ENCODE results near the gene NAPG. TPM values are rescaled to one million over a fixed set of nuclear protein-coding genes. Genes with fewer than 3 reads are reported as not detected.

NAPG gene
- 10 to 100 TPM; 41.0 to 42.6 TPM for total RNA-seq
- long read RNA-seq, partial matches to known transcripts = 2 of 13 reads
- long read RNA-seq, other reads (novel, unspliced or antisense) = 8 of 13 reads

- peak; percentile 90 for DNase-seq
- ATAC-seq = peak; percentile 95
- intact Hi-C loops (cut with DNase I, micrococcal nuclease) = no loop called here
These were observed at the start of gene NAPG for GRCh38 chr18:10525697-10526560. TSS of gene NAPG (plus strand) at chr18:10526027. CDS start at chr18:10526103, 76 bp downstream.

GRCh38 chr18:10476338-10476791 lies 49.5 kb upstream of the NAPG start:
- ATAC-seq (no peak), DNase-seq (no peak)
- intact Hi-C loops (cut with DNase I, micrococcal nuclease) = no loop called here

DNA sequence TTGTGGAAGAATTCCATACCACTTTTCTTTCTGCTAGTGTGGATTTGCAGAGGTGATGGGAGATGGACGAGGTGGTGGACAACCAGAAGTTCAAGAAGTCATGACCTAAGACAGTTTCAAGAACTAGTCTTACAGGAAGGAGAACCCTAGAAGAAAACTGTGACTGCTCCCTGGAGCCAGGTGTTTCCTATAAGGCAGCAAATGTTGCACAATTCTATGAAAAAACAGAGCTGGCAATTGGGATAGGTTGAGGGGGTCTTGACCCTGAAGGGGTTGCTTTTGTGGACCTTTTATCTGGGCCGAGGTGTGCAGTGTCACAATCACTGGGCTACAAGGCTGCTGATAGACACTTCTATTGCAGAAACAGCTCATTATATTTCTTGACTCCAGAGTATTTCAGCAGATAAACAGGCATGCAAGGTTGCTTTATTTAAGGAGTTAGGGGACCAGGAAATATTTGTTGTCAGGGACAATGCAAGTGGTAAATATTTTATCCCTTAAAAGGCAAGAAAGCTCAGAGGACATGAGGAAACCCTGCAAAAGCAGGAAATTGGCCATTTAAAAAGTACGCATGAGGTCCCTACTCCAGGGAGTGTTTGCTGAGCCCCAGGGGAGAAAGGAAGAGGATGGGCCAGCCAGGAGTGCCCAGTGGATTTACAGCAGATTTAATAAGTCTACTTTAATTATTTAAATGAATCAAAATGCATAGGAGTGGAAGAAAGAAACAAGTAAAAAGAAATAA lies 48.5 kb upstream of the NAPG start:
- intact Hi-C loops (cut with DNase I, micrococcal nuclease) = no loop called here

DNA sequence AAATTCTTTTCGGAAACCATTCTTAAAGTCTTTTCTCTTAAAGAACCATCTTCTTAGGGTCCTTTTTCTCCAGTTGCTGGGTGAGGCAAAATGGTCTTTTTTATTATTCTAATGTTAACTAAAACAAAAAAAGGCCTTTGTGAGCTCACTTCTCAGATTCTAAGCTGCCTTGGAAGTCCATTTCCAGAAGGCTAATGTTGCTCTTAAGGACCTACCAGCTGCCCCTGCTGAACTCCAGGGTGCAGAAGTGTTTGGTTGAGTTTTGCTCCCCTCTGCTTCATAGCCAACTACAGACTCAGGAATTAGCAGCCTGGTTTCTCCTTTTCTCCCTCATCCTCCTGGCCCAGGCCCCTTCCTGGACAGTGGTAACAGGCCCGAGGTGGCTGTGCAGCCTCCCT lies 48.0 kb upstream of the NAPG start:
- no peak for DNase-seq
- ATAC-seq = no peak
- intact Hi-C loops (cut with DNase I, micrococcal nuclease) = no loop called here

More for the DNA sequence above, 48.5 kb upstream of the NAPG start:
- ATAC-seq (no peak), DNase-seq (no peak)

GRCh38 chr18:10481831-10482230 lies 44.0 kb upstream of the NAPG start:
- no peak for DNase-seq
- ATAC-seq = no peak
- intact Hi-C loops (cut with DNase I, micrococcal nuclease) = no loop called here

DNA sequence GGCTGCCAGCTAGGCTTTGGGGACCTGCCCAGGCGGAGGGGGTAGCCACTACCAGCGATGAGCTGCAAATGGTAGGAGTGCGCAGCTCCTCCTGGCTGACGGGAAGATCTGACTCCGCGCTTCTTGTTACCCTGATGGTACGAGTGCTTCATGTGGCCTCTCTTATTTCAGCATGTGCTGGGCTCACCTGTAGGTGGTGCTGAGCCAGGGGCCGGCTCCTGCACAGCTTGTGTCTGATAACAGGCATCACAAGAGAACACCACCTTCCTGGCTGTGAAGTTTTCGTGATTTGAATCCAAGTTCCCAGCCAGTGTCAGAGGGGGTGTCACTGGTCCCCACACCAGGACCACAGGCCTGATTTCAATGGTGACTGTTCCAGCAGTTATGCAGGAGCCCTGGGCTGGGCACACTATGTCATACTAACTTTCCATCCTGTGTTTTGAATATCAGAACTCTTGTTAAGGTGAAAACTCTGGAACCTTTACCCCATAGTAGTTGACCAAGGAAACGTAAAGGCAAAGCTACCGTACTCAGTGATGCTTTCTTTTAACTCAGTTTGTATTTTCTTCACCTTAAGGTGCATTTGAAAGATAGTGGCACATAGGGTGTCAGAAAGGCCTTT lies 43.4 kb upstream of the NAPG start:
- ATAC-seq (no peak), DNase-seq (no peak)
- intact Hi-C loops (cut with DNase I, micrococcal nuclease) = no loop called here

DNA sequence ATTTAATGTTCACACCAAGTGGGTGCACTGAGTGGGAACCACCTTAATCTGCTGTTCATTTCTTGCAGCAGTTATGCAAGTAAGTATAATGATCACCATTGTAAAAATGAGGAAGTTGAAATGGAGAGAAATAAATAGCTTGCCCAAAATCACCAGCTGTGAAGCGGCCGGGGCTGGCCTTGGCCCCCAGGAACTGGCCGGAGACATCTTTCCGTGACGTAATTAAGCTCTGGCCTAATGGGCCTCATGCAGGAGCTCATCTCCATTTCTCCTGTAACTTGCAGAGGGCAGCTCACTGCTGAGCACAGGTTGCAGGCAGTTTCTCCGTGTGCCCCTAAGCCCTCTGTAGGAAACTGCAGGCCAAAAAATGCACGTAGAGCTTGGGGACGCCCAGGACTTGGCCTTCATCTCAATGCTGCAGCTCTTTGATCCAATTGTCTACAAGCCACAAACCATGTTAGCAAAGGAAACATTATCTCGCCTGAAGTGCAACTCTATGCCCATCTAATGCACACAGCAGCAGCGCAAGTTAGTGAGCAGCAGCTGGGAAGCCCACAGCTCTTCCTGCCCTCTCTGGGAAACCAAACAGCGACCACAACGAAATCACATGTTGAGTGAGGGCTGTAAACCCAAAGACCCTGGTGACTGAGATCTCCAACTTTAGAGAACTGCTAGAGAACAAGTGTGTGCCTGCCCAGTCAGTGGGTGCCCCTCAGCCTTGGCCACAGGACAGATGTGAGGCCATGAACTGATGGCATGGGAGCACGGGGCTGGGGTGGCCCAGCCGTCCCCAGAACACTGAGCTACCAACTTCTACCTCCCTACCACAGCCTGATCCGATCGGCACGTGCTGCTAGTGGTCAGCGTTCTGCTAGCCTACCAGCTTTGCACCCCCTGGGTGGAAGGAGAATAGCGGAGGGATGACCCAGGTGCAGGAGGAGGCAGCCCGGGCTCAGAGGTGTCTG lies 42.6 kb upstream of the NAPG start:
- ATAC-seq = no peak
- intact Hi-C loops (cut with DNase I, micrococcal nuclease) = no loop called here
- DNase-seq = peak in 1 of 2 donors; percentile 25

DNA sequence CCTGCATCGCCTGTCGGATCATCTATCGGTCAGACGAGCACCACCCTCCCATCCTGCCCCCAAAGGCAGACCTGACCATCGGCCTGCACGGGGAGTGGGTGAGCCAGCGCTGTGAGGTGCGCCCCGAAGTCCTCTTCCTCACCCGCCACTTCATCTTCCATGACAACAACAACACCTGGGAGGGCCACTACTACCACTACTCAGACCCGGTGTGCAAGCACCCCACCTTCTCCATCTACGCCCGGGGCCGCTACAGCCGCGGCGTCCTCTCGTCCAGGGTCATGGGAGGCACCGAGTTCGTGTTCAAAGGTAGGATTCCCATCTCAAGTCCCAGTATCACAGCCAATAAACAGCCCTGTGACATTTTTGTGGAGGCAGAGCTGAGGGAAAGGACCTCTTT lies 40.4 kb upstream of the NAPG start:
- ATAC-seq (no peak), DNase-seq (no peak)
- intact Hi-C loops (cut with DNase I, micrococcal nuclease) = no loop called here

DNA sequence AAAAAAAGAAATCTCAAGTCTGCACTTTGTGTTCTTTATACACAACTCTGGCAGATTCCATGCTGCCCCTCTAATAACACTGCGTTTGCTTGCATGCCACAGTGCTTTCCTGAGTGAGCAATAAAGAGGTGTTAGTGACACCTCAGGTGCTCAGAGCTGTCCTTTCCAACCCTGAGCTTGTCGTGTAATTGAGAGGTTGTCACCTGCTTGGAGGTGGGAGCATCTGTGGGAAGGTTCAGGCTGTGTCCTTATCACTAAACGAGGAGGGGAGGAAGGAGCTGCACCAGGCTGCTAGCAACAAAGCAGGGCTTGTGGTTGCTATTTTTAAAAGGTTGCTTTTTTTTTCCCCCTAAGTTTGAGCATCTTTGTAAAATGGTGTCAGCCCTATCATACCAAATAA lies 39.5 kb upstream of the NAPG start:
- intact Hi-C loops (cut with DNase I, micrococcal nuclease) = no loop called here
- DNase-seq (no peak), ATAC-seq (no peak)

- DNase-seq = no peak
- peak; percentile 73 for ATAC-seq
- intact Hi-C loops (cut with DNase I, micrococcal nuclease) = no loop called here
These were observed 38.7 kb upstream of the NAPG start for GRCh38 chr18:10487154-10487553.

GRCh38 chr18:10488017-10488416 lies 37.8 kb upstream of the NAPG start:
- DNase-seq (no peak), ATAC-seq (no peak)
- intact Hi-C loops (cut with DNase I, micrococcal nuclease) = no loop called here

DNA sequence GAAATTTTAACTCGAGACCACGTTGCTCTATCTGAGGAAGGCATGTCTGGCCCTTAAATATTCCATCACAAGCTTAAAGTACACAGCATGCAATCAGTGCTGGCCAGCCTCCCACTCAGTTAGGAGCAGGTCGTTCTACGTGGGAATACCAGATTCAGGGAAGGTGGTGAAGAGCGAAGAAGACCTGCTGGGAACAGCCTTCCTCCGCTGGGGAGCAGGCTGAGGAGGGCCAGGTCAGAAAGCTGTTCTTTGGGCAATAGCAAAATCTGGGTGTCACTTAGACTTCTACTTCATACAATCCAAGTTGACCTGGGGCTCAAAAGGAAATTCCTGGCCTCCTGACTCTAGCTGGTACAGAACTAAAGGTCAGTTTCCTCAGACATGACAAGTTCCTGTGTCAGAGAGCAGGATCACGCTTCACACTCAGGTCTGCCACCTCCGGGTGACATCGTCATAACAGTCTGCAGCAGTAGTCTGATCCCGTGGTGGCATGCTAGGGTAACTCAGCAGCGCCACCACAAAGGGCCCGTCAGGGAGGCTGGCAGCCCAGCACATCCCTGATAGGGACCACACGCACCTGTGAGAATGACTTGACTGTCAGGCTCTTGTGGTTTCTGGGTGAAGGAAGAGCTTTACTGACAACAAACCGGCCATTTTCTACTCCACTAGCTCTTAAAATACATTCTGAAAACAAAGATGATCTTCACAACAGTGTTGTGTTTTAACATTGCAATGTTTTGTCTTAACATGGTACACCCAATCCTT lies 35.2 kb upstream of the NAPG start:
- DNase-seq (peak; percentile 37 to 65), ATAC-seq (peak; percentile 90)
- intact Hi-C loops (cut with DNase I, micrococcal nuclease) = no loop called here

- intact Hi-C loops (cut with DNase I, micrococcal nuclease) = no loop called here
- ATAC-seq = no peak
These were observed 29.9 kb upstream of the NAPG start for GRCh38 chr18:10495936-10496335.

GRCh38 chr18:10497206-10497749 lies 28.5 kb upstream of the NAPG start:
- no peak for ATAC-seq
- intact Hi-C loops (cut with DNase I, micrococcal nuclease) = no loop called here

More at GRCh38 chr18:10495936-10496335, 29.9 kb upstream of the NAPG start:
- DNase-seq = no peak

GRCh38 chr18:10499230-10499629 lies 26.6 kb upstream of the NAPG start:
- ATAC-seq = no peak
- no peak for DNase-seq
- intact Hi-C loops (cut with DNase I, micrococcal nuclease) = no loop called here

More at GRCh38 chr18:10497206-10497749, 28.5 kb upstream of the NAPG start:
- DNase-seq = no peak

DNA sequence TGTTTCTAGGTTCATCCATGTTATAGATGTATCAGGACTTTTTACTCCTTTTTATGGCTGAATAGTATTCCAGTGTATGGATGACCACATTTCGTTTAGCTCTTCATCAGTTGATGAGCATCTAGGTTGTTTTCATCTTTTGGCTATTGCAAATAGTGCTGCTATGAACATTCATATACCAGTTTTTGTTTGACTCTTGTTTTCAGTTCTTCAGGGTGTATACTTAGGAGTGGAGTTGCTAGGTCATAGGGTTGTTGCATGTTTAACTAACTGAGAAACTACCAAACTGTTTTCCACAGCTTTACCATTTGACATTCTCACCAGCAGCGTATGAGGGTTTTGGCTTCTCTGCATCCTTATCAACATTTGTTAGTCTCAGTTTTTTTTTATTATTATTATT lies 25.8 kb upstream of the NAPG start:
- intact Hi-C loops (cut with DNase I, micrococcal nuclease) = no loop called here
- ATAC-seq (no peak), DNase-seq (no peak)

DNA sequence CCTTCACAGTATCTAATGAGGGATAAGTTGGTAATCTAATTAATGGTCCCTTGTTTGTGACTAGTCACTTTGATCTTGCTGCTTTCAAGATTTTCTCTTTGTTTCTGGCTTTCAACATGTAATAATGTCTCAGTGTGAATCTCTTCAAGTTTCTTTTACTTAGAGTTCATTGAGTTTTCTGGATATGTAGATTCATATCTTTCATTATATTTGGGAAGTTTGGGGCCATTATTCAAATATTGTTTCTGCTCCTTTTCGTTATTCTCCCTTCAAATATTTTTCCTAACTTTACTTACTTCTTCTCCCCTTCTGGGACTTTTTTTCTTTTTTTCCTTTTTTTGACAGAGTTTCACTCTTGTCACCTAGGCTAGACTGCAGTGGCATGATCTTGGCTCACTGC lies 21.1 kb upstream of the NAPG start:
- intact Hi-C loops (cut with DNase I, micrococcal nuclease) = no loop called here
- DNase-seq (no peak), ATAC-seq (no peak)

Data from left colon (tissue), 2 donors.